ENCODE measurements around the gene SMYD3. TPM values are rescaled to one million over a fixed set of nuclear protein-coding genes. Genes with fewer than 3 reads are reported as not detected.

The SMYD3 gene
- total RNA-seq, 1 donor from 2014 or later, result 31.9 TPM

GRCh38 chr1:245963649-245964048 lies 543.4 kb downstream of the SMYD3 start:
- Mint-ChIP-seq H3K4me1 (ENCODE audit: low read depth) (peaks cover under 1% of the 10 kb centered on the region), H3K9me3 (ENCODE audit: low read depth) (peaks cover 3% of the 10 kb centered on the region), H3K27me3 (no peaks in the 10 kb centered on the region), H3K4me3 (ENCODE audit: low read depth) (no peak overlapping the region), H3K27ac (no peak overlapping the region), H3K36me3 (ENCODE audit: insufficient read depth) (no peaks in the 10 kb centered on the region)
- no peak for TF ChIP-seq CTCF (IDR thresholded peaks at IDR 0.05; ENCODE audit: unreplicated experiment)
- no peak for DNase-seq (ENCODE audit: low spot score, unreplicated experiment)

GRCh38 chr1:245962453-245962852 lies 544.6 kb downstream of the SMYD3 start:
- H3K27me3 Mint-ChIP-seq, result no peaks in the 10 kb centered on the region
- DNase-seq (ENCODE audit: low spot score, unreplicated experiment), result no peak
- no peaks in the 10 kb centered on the region for H3K4me1 Mint-ChIP-seq (ENCODE audit: low read depth)
- no peak overlapping the region for H3K4me3 Mint-ChIP-seq (ENCODE audit: low read depth)
- H3K27ac Mint-ChIP-seq, result no peak overlapping the region
- H3K36me3 Mint-ChIP-seq (ENCODE audit: insufficient read depth), result no peaks in the 10 kb centered on the region
- peaks cover 3% of the 10 kb centered on the region for H3K9me3 Mint-ChIP-seq (ENCODE audit: low read depth)
- TF ChIP-seq CTCF (IDR thresholded peaks at IDR 0.05; ENCODE audit: unreplicated experiment), result no peak

GRCh38 chr1:245961137-245961540 lies 545.9 kb downstream of the SMYD3 start:
- no peaks in the 10 kb centered on the region for H3K27me3 Mint-ChIP-seq
- TF ChIP-seq CTCF (IDR thresholded peaks at IDR 0.05; ENCODE audit: unreplicated experiment), result no peak
- no peaks in the 10 kb centered on the region for H3K36me3 Mint-ChIP-seq (ENCODE audit: insufficient read depth)
- H3K4me3 Mint-ChIP-seq (ENCODE audit: low read depth), result no peak overlapping the region
- no peak for DNase-seq (ENCODE audit: low spot score, unreplicated experiment)
- no peak overlapping the region for H3K27ac Mint-ChIP-seq
- H3K9me3 Mint-ChIP-seq (ENCODE audit: low read depth), result peaks cover 3% of the 10 kb centered on the region
- H3K4me1 Mint-ChIP-seq (ENCODE audit: low read depth), result no peaks in the 10 kb centered on the region

GRCh38 chr1:245960171-245960570 lies 546.9 kb downstream of the SMYD3 start:
- H3K4me3 Mint-ChIP-seq (ENCODE audit: low read depth), result no peak overlapping the region
- H3K27me3 Mint-ChIP-seq, result no peaks in the 10 kb centered on the region
- H3K27ac Mint-ChIP-seq, result no peak overlapping the region
- no peaks in the 10 kb centered on the region for H3K4me1 Mint-ChIP-seq (ENCODE audit: low read depth)
- no peaks in the 10 kb centered on the region for H3K36me3 Mint-ChIP-seq (ENCODE audit: insufficient read depth)
- DNase-seq (ENCODE audit: low spot score, unreplicated experiment), result no peak
- H3K9me3 Mint-ChIP-seq (ENCODE audit: low read depth), result no peaks in the 10 kb centered on the region
- no peak for TF ChIP-seq CTCF (IDR thresholded peaks at IDR 0.05; ENCODE audit: unreplicated experiment)

GRCh38 chr1:245958016-245958415 lies 549.1 kb downstream of the SMYD3 start:
- Mint-ChIP-seq H3K27ac (no peak overlapping the region), H3K36me3 (ENCODE audit: insufficient read depth) (no peaks in the 10 kb centered on the region), H3K9me3 (ENCODE audit: low read depth) (no peaks in the 10 kb centered on the region), H3K27me3 (no peaks in the 10 kb centered on the region), H3K4me3 (ENCODE audit: low read depth) (no peak overlapping the region), H3K4me1 (ENCODE audit: low read depth) (no peaks in the 10 kb centered on the region)
- no peak for TF ChIP-seq CTCF (IDR thresholded peaks at IDR 0.05; ENCODE audit: unreplicated experiment)
- DNase-seq (ENCODE audit: low spot score, unreplicated experiment), result no peak

Data from progenitor cell of endocrine pancreas (in vitro differentiated cells).